ENCODE results near the gene PI16. TPM values are rescaled to one million over a fixed set of nuclear protein-coding genes. Genes with fewer than 3 reads are reported as not detected.

The PI16 gene
- total RNA-seq, 1 donor = 1.8 TPM

DNA sequence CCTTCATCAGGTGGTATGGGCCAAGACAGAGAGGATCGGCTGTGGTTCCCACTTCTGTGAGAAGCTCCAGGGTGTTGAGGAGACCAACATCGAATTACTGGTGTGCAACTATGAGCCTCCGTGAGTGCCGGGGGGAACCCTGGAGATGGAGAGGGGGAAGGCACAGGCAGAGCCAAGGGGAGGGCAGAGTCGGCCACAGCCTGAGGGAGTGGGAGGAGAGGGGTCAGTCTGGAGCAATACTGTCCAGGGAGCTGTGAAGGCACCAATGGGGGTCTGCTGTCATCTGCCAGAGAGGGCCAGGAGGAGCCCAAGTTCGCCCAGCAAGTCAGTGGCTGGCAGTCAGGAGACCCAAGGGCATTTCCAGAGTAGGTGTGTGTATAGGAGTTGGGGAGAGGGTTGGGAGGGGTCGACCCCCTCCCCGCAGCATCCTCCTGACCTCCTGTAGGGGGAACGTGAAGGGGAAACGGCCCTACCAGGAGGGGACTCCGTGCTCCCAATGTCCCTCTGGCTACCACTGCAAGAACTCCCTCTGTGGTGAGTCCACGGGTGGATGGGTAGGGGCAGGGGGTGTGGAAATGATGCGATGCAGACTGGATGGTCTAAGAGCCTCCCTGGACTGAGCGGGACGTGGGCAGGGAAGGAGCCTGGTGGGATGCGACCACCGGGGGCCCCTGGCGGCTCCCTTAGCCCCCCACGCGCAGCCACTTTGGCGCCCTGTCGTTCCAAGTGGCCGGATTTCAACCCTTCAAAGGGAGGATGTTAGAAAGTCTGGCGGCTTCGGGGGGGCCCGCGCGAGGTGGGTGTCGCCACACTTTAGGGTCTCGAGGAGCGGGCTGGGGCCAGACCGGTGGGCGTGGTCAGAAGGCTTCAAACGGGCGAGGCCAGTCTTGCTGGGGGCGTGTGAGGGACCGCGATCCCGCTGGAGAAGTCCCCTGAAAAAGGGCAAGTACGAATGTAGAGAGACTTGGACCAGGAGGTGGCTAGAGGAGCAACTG lies 7.2 kb downstream of the PI16 start:
- Histone ChIP-seq H3K27me3 (ENCODE audit: insufficient read depth, low read length) (no peaks in the 10 kb centered on the region), H2AFZ (ENCODE audit: low read length) (no peak overlapping the region), H3K27ac (ENCODE audit: low read depth, low read length) (no peak overlapping the region), H3K4me1 (ENCODE audit: insufficient read depth, low read length) (peaks cover 10% of the 10 kb centered on the region), H3K79me2 (ENCODE audit: insufficient read depth, low read length) (no peaks in the 10 kb centered on the region), H3K4me2 (ENCODE audit: insufficient read depth, low read length) (no peak overlapping the region), H4K20me1 (ENCODE audit: insufficient read depth, low read length) (no peaks in the 10 kb centered on the region), H3K4me3 (ENCODE audit: insufficient read depth, low read length) (no peak overlapping the region), H3K9me3 (ENCODE audit: low read depth, low read length) (no peaks in the 10 kb centered on the region), H3K36me3 (ENCODE audit: insufficient read depth, low read length) (peaks cover 3% of the 10 kb centered on the region)
- TF ChIP-seq, protein P1, sequence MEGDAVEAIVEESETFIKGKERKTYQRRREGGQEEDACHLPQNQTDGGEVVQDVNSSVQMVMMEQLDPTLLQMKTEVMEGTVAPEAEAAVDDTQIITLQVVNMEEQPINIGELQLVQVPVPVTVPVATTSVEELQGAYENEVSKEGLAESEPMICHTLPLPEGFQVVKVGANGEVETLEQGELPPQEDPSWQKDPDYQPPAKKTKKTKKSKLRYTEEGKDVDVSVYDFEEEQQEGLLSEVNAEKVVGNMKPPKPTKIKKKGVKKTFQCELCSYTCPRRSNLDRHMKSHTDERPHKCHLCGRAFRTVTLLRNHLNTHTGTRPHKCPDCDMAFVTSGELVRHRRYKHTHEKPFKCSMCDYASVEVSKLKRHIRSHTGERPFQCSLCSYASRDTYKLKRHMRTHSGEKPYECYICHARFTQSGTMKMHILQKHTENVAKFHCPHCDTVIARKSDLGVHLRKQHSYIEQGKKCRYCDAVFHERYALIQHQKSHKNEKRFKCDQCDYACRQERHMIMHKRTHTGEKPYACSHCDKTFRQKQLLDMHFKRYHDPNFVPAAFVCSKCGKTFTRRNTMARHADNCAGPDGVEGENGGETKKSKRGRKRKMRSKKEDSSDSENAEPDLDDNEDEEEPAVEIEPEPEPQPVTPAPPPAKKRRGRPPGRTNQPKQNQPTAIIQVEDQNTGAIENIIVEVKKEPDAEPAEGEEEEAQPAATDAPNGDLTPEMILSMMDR (IDR thresholded peaks at IDR 0.05; ENCODE audit: extremely low read depth, low read depth, low read length) = no peak
- DNase-seq (ENCODE audit: insufficient read length, low spot score, missing footprints) = peak; percentile 88

DNA sequence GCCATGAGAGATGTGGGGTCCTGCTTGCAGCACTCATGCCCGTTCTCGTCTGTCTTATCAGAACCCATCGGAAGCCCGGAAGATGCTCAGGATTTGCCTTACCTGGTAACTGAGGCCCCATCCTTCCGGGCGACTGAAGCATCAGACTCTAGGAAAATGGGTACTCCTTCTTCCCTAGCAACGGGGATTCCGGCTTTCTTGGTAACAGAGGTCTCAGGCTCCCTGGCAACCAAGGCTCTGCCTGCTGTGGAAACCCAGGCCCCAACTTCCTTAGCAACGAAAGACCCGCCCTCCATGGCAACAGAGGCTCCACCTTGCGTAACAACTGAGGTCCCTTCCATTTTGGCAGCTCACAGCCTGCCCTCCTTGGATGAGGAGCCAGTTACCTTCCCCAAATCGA lies 8.3 kb downstream of the PI16 start:
- Histone ChIP-seq H3K27me3 (ENCODE audit: insufficient read depth, low read length) (no peaks in the 10 kb centered on the region), H3K9me3 (ENCODE audit: low read depth, low read length) (no peaks in the 10 kb centered on the region), H2AFZ (ENCODE audit: low read length) (no peak overlapping the region), H3K4me1 (ENCODE audit: insufficient read depth, low read length) (peaks cover 10% of the 10 kb centered on the region), H4K20me1 (ENCODE audit: insufficient read depth, low read length) (no peaks in the 10 kb centered on the region), H3K36me3 (ENCODE audit: insufficient read depth, low read length) (peaks cover 14% of the 10 kb centered on the region), H3K4me2 (ENCODE audit: insufficient read depth, low read length) (no peak overlapping the region), H3K79me2 (ENCODE audit: insufficient read depth, low read length) (no peaks in the 10 kb centered on the region), H3K27ac (ENCODE audit: low read depth, low read length) (no peak overlapping the region), H3K4me3 (ENCODE audit: insufficient read depth, low read length) (no peak overlapping the region)
- TF ChIP-seq, protein P1 (IDR thresholded peaks at IDR 0.05; ENCODE audit: extremely low read depth, low read depth, low read length) = no peak
- DNase-seq (ENCODE audit: insufficient read length, low spot score, missing footprints) = peak; percentile 91

DNA sequence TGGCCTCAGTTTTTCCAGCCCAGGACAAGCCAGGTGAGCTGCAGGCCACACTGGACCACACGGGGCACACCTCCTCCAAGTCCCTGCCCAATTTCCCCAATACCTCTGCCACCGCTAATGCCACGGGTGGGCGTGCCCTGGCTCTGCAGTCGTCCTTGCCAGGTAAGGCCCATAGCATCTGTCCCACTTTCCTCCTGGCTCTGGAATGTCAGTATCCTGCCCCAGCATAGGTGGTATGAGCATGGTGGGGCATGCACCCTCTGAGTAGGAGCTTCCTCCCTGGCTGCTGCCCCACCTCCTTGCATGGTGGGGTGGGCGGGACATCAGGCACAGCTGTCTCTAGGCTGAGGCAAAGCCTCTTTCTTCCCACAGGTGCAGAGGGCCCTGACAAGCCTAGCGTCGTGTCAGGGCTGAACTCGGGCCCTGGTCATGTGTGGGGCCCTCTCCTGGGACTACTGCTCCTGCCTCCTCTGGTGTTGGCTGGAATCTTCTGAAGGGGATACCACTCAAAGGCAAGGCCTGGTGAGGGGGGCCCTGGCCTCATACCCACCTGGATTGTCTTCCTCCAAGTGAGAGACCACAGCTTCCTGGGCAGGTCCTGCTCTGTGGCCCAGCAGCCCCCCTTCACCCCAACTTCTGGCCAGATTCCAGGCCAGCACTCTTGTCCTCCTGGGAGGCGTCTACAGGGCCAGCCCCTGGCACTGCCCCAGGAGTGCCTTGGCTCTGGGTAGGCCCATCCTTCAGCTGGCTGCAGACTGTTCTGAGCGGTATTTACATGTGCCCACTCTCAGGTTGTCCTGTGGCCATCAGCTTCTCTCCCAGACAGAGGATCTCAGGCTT lies 9.1 kb downstream of the PI16 start:
- Histone ChIP-seq H3K4me3 (ENCODE audit: insufficient read depth, low read length) (no peak overlapping the region), H3K79me2 (ENCODE audit: insufficient read depth, low read length) (no peaks in the 10 kb centered on the region), H3K36me3 (ENCODE audit: insufficient read depth, low read length) (peaks cover 22% of the 10 kb centered on the region), H4K20me1 (ENCODE audit: insufficient read depth, low read length) (no peaks in the 10 kb centered on the region), H3K4me2 (ENCODE audit: insufficient read depth, low read length) (no peak overlapping the region), H2AFZ (ENCODE audit: low read length) (no peak overlapping the region), H3K4me1 (ENCODE audit: insufficient read depth, low read length) (peaks cover 10% of the 10 kb centered on the region), H3K9me3 (ENCODE audit: low read depth, low read length) (no peaks in the 10 kb centered on the region), H3K27me3 (ENCODE audit: insufficient read depth, low read length) (no peaks in the 10 kb centered on the region), H3K27ac (ENCODE audit: low read depth, low read length) (no peak overlapping the region)
- DNase-seq (ENCODE audit: insufficient read length, low spot score, missing footprints) = peak; percentile 81
- TF ChIP-seq, protein P1 (IDR thresholded peaks at IDR 0.05; ENCODE audit: extremely low read depth, low read depth, low read length) = no peak

Data from osteoblast (primary cell).